GM18511 (cell line): ENCODE measurements around the gene POR.

ENCODE experiments used
- ATAC-seq: cut with Tn5 transposase; IDR thresholded peaks from one replicate; pipeline ENCODE4 v1.9.1; 2021; ENCODE audit warnings: mild to moderate bottlenecking, moderate library complexity; ENCODE audit not compliant: unreplicated experiment

POR gene

DNA sequence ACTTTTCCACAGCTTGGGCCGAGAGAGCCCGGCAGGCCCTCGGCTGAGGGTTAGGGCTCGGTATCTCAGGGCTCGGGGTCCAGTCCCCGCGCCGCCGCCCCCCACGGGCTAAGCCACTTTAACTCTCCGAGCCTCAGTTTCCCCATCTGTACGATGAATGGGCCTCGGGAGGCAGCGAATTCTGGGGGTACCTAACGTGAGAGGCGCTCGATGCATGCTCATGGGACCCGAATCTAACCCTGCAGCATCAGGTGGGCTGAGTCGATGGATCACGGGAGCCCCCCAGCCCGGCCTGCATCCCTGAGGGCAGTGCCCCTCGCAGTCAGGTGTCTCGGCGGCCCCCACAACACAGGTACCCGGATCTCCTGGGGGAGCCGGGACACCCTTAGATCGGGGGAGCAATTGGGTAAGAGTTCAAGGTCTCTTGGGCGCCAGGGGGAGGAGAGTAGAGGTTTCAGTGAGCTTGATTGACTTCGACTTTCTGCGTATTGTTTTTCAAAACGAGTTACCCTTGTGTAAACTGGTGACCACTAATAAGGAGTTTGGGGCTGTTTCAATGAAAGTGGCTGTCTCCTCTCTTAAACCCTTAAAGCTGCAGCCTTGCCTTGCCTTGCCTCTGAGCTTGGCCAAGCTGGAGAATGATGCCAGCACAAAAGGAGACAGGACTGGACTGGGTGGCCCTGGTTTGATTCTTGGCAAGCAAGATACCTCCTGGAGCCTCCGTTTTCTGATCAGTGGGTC lies 631 bp downstream of the POR start:
- peak; percentile 25 for ATAC-seq

DNA sequence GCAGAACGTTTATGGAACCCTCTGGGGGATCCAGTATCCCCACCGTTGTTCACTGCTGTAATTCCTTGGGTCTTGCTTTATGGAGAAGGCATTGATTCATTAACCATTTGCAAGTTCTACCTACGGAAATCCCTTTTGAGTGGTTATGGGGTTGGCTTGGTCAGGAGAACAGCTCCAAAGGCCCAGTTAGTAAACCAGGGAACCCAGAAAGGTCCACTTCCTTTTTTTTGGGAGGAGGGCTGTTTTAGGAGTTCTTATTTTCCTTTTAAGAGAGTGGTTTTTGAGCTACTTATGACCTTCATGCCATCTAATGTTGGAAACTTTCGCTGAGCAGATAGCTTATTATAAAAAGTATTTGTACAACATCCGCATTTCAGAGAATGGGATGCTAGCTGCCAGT lies 1.3 kb downstream of the POR start:
- no peak for ATAC-seq

DNA sequence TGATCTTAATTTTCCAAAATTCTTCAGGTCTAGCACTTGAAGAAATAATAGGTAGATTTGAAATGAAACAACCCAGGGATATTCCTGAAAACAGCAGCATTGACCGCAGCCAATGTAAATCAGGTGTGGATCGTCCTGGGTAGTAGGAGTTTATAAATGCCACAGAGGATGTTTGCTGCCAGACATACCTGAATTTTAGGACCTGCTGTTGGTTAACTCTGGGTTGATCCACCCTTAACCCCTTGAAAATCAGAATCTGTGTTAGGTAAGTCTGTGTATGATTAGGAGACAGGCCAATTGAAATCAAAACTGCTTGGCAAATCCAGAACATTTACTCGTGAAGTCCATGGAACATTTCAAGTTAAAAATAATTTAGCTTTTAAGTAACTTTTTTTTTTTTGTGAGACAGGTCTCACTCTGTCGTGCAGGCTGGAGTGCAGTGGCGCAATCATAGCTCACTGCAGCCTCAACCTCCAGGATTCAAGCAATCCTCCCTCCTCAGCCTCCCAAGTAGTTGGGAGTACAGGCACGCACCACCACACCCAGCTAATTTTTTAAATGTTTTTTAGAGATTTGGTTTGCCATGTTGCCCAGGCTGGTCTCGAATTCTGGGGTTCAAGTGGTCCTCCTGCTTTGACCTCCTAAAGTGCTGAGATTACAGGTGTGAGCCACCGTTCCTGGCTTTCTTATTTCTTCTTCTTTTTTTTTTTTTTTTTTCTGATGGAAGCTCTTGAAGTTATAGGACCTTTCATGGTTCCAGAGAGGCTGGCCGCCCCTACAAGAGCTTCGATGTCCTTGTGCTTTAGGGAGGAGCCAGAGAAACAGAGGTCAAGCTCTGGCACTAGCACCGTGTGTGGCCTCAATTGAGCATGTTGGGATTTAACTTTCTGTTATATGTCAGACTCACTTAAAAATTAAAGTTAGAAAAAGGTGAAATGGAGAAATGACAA lies 2.0 kb downstream of the POR start:
- ATAC-seq, result no peak

- ATAC-seq, result no peak
Observed at GRCh38 chr7:75920431-75921161, 5.6 kb downstream of the POR start.

DNA sequence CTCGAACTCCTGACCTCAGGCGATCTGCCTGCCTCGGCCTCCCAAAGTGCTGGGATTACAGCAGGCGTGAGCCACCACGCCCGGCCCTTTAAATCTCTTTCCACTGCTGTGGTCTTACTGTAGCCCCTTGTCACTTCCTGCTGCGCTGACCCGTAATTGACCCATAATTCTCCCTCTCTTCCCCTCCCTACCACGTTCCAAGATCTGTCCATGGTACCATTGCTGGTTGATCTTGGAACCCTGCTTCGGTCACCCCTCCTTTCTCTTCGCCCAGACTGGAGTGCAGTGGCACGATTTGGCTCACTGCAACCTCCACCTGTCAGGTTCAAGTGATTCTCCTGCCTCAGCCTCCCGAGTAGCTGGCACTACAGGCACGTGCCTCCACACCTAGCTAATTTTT lies 6.5 kb downstream of the POR start:
- ATAC-seq, result no peak

DNA sequence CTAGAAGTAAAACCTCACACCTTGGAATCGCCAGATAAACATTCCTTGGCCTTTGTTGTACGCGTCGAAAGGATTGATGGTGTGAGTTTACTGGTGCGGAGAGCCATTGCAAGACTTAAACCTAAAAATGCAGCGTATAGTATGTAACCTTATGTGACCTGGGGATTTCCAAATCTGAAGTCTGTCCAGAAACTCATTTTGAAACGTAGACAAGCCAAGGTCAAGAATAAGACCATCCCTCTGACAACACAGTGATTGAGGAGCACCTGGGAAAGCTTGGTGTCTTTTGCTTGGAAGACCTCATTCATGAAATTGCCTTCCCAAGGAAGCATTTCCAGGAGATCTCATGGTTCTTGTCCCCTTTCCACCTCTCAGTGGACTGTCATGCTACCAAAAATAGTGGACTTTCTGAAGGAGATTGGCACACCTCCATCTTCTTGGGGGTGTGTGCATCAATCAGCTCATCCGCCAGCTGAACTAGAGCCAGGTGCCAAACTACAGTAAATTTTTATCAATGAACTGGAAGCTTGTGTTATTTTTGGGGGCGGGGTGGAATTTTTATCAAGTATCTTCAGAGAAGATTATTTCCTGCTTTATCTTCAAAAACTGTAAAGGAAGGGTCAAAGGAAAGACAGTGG lies 8.1 kb downstream of the POR start:
- no peak for ATAC-seq

- no peak for ATAC-seq
Observed at GRCh38 chr7:75924256-75924655, 9.3 kb downstream of the POR start.

DNA sequence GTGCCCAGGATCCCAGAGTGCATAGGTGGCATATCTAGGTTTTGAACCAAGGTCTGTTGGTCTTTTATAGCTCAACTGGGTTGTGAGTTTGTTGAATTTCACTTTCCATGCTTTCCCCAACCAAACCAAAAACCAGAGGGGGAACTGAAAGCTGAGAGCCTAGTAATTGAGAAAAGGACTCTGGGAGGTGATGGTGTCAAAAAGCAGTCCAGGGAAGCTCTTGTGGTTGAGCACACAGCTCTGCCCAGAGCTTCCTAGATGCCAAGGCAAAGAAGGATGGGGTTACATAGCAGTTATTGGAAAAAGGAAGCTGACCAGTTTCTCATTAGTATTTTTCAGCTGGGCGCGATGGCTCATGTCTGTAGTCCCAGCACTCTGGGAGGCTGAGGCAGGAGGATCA lies 9.9 kb downstream of the POR start:
- ATAC-seq, result no peak

GRCh38 chr7:75925717-75926435 lies 10.9 kb downstream of the POR start:
- ATAC-seq, result no peak

DNA sequence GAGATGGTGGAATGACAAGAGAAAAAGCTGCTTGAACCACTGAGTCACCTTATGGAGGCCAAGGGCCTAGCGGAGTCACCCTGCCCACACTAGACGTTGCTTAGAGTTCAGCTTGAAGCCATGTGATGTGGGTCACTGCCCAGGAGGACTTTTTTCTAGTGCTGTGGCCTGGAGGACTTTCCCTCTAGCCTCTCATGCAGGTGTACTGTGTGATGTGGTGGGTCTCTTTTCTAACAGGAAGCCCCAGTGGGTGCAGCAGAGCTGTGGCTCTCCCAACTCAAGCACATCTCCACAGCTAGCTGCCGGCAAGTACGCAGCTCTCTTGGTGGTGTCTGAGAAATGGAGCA lies 13.6 kb downstream of the POR start:
- ATAC-seq, result peak; percentile 72

DNA sequence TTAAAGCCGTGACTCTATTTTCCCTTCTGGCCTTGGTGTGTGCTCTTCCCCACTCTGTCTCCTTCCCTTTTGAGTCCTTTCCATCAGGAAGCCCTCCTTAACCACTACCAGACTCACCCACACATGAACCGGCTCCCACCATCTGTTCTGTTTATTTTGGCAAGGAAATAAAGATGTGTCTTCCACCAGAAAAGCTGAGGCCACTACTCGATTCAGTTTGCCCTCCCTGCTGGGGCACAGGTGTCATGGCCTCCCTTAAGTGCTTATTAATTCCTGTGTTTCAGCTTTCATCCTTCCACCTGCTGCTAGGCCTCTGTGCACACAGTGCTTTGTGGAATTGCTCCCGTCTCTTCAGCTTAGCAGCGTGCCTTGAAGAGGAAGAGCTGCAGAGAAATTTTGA lies 16.7 kb downstream of the POR start:
- ATAC-seq, result no peak

GRCh38 chr7:75937958-75938786 lies 23.2 kb downstream of the POR start:
- no peak for ATAC-seq

- no peak for ATAC-seq
Observed at GRCh38 chr7:75938921-75939320, 24.0 kb downstream of the POR start.

GRCh38 chr7:75943864-75944263 lies 28.9 kb downstream of the POR start:
- no peak for ATAC-seq

- no peak for ATAC-seq
Observed at GRCh38 chr7:75944507-75944906, 29.6 kb downstream of the POR start.

GRCh38 chr7:75945297-75946168 lies 30.6 kb downstream of the POR start:
- ATAC-seq, result no peak

- ATAC-seq, result no peak
Observed at GRCh38 chr7:75946207-75946855, 31.4 kb downstream of the POR start.

- no peak for ATAC-seq
Observed at GRCh38 chr7:75948179-75948578, 33.2 kb downstream of the POR start.
